ENCODE measurements around the gene HSPA2.

Gene HSPA2

DNA sequence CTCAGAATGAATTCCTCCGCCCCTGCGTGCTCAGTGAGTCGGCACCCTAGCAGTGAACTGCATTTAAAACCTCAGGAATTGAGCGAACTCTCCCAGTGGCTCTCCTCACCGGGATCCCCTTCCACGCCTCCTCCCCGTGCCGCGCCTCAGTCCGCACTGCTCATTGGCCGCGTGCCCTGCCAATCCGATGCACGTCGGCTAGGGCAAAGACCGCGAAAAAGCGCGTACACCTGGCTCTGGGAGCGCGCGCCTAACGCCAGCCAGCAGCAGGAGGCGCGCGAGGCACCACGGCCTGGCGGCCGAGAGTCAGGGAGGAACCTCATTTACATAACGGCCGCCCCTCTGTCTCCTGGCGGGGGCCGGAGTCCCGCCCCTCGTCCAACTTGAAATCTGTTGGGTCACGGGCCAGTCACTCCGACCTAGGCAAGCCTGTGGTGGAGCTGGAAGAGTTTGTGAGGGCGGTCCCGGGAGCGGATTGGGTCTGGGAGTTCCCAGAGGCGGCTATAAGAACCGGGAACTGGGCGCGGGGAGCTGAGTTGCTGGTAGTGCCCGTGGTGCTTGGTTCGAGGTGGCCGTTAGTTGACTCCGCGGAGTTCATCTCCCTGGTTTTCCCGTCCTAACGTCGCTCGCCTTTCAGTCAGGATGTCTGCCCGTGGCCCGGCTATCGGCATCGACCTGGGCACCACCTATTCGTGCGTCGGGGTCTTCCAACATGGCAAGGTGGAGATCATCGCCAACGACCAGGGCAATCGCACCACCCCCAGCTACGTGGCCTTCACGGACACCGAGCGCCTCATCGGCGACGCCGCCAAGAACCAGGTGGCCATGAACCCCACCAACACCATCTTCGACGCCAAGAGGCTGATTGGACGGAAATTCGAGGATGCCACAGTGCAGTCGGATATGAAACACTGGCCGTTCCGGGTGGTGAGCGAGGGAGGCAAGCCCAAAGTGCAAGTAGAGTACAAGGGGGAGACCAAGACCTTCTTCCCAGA, at the start of gene HSPA2:
Gene HSPA2, plus strand, starts transcription at position 534 of the 995 bp plus-strand sequence. Its CDS starts 109 bp downstream, at position 643.
- DNase-seq: peak; percentile 30

- no peak for DNase-seq
Measured at GRCh38 chr14:64491637-64492036, 48.9 kb upstream of the HSPA2 start.

DNA sequence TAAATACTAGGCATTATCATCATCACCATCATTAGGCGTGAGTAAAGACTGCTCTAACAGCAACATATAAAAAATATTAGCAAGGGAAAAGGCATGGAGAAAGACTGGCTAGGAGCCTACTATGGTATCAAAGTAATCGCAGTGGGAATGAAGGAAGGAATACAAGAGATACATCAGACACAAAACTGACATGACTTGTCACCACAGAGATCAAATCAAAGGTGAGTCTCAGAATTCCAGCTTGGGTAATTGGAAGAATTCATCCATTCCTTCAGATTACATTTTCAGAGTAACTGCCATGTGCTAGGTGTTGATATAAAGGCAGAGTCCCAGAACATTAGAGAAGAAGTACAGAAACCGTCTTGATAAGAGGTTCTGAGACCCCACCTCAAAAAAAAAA, 47.1 kb upstream of the HSPA2 start:
- no peak for DNase-seq

- no peak for DNase-seq
Measured at GRCh38 chr14:64495252-64495651, 45.3 kb upstream of the HSPA2 start.

DNA sequence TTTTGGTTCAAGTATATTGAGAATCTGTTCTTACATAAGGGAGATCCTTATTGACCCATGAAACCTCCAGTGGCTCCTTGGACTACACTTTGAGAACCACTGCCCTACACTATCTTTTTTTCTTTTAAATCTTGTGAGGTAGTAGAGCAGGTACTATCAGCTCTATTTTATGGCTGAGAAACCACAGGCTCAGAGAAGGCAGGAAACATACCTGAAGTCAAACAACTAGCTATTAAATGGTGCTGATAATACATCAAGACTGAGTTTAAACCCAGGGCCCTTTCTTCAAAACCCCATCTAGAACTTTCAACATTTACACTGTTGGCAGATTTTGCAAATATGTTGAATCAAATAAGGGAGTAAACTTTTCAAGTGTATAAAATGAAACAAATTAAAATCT, 43.8 kb upstream of the HSPA2 start:
- DNase-seq: no peak

- DNase-seq: no peak
Measured at GRCh38 chr14:64500088-64500487, 40.5 kb upstream of the HSPA2 start.

DNA sequence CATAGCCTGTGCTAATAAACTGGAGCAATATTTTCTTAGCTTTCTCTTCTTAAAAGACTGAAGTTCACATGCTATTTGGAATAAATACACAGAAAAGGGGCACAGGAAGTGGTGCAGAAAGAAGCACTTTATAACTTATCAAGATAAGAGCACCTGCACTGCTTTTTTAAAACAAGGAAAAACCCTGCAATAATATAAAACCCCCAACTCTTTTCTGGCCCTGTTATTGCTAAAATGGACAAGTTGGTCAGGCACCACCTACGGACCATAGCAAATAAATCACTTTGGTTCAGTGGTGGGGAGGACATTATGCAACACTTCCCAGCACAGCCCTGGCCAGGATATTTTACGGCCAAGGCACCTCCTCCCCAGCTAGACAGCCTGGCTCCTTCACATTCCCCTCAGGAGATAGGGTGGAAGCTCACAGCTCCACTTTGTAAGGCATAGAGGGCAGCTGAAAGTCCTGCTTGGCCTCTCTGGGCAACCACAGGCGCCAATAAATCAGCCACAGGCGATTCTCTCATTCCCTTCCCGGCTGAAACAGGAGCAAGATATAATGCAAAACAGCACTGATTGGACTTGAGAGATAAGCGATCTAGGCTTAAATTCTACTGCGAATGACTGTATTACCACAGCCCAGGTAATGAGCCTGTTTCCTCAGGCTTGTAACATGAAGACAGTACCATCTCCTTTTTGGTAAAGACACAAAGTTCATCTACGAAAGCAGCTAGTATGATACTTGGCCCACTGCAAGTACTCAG, 39.0 kb upstream of the HSPA2 start:
- DNase-seq: no peak

- DNase-seq: no peak
Measured at GRCh38 chr14:64502456-64502855, 38.1 kb upstream of the HSPA2 start.

DNA sequence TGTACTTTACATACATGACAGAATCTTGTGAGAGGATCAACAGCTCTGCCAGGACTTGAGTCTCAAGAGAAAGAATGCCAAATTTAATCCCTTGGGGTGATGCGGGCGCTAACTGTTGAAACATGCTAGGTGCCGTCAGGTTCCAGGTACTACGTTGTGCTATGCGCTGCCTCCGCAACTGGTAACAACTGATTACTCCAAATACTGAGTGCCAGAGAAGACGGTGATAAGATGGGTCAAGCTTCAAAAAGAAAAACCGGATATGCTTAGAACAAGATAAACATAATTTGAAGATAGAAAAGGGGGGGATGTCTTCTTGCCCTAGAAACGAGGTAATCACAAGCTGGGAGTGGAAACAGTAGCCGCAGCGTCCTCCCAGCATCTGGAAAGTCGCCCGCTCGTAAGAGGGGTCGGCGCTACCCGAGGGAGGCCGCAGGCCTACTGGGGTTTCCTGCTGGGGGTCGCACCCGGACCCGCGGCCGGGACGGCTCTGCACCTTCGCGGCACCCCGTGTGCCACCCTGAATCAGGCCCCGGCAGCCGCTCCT, 37.6 kb upstream of the HSPA2 start:
- DNase-seq: no peak

DNA sequence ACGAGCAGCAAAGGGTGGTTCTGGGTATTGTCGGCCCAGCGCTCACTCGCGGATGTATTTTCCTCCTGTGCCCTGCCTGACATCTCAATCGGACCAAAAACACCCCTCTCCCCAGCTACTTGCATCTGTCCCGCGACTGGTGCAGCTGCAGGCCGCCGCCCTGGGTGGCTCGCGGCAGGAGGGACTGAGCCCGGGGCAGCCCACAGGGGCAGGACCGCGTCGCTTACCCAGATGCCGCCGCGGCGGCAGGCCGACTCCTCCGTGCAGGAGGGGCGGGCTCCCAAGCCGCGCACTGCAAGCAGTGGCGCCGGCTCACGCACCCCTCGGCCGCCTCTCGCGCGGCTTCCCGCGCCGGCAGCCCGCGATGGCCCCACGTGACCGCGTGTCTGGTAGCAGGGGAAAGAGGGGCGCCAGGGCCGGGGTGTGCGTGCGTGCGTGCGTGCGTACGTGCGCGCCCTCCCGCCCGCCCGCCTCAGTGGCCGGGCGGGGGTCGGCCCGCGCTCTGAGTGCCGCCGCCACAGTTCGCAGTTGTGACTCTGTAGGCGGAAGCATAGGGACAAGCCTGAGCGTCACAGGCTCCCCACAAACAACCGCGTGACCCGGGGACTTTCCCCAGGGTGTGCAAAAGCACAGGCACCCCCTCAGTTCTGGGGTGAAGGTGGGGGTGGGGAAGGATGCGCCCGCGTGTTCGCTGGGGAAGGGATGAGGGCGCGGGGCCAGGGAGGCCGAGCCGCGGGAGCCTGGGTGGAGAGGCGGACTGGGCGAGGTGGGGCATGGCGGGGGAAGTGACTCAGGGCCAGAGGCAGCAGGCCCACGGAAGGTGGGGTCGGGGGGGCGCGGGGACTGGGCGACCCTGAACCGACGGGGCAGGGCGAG, 36.9 kb upstream of the HSPA2 start, which contains the start of gene ZBTB25:
Gene ZBTB25, minus strand, starts transcription at position 405 of the 876 bp plus-strand sequence. CDS start 13,305 bp downstream, outside the sequence.
- peak; percentile 84 for DNase-seq

- DNase-seq: peak; percentile 88
Measured at GRCh38 chr14:64504310-64504896, 36.1 kb upstream of the HSPA2 start, which contains the start of gene ZBTB1. Gene ZBTB1, plus strand, starts transcription at chr14:64504770. Its CDS starts 16,735 bp downstream, at chr14:64521505.

- peak; percentile 66 for DNase-seq
Measured at GRCh38 chr14:64504897-64505794, 35.4 kb upstream of the HSPA2 start.

- DNase-seq: no peak
Measured at GRCh38 chr14:64506721-64507120, 33.8 kb upstream of the HSPA2 start.

GRCh38 chr14:64507376-64508156, 33.0 kb upstream of the HSPA2 start:
- no peak for DNase-seq

DNA sequence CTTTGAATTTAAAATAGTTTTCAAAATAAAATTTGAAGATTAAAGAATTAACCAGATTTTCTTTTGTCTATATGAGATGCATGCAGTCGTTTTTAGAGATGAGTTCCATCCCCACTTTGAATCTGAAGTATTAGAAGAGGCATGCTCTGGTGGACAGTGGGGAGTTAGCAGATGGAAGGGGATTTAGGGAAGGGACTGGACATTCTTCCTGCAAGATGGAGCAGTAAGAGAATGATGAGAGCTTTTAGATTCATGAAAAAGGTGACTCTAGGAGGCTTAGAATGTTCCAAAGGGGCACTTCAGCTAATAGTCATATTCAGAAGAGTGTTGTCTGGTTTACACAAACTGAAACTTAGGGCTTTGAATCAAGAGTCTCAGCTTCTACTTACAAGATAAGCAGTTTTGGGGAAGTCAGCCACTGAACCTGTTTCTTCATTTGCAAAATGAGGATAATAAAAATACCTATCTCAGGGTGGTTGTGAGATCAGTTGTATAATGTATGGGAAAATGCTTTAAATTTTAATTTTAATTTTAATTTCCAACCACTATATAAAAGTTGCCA, 32.2 kb upstream of the HSPA2 start:
- no peak for DNase-seq

DNA sequence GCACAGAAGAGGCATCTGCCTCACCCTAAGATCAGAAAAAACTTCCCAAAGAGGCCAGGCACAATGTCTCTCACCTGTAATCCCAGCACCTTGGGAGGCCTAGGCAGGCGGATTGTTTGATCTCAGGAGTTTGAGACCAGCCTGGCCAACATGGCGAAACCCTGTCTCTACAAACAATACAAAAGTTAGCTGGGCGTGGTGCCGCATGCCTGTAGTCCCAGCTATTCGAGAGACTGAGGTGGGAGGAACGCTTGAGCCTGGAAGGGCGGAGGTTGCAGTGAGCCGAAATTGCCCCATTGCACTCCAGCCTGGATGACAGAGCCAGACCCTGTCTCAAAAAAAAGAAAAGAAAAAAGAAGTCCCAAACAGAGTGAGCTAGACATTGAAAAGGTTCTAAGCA, 31.5 kb upstream of the HSPA2 start:
- DNase-seq: no peak

DNA sequence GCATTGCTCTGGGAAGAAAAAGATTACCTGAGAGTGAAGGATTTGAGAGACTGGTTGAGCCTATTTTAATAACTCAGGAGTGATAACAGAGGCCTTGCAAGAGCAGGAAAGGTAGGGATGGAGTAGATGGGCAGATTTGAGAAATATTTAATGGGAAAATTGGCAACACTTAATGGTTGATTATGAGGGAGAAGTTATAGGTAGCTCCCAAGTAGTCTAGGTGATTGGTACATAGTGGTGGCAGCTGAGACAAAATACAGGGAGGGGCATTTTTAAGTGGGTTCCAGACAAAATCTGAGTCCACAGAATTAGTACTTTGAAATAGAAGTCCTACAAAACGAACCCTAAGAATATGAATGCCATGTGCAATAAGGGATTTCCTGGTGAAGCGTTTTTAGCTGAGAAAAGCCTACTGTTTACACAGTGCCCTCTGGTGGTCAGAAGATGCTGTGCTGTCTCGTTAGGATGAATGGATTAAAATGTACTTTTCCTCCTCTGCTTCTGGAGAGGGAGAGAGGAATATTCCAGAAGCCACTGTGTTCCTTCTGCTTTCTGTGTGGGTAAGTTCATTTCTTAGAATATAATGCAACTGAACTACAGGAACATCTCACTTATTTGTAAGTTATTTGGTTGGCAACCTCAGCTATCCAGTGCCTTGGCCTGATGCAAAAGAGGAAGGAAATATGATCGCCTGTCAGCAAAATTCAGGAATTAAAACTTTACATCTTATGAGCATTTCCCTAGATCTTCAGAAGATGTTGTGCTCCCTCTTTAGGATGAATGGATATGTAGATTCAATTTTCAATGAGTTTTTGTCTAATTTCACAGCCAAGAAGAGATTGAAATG, 29.5 kb upstream of the HSPA2 start:
- DNase-seq: peak; percentile 41

- DNase-seq: no peak
Measured at GRCh38 chr14:64513271-64513670, 27.3 kb upstream of the HSPA2 start.

GRCh38 chr14:64515053-64515452, 25.5 kb upstream of the HSPA2 start:
- no peak for DNase-seq
